ENCODE data around the gene ATP6AP1. TPM values are rescaled to one million over a fixed set of nuclear protein-coding genes. Genes with fewer than 3 reads are reported as not detected.
A peak's percentile ranks its signal among the peaks of the same experiment; 100 is the strongest.

The ATP6AP1 gene
- total RNA-seq, 1 donor from 2014 or later = 54.3 TPM

GRCh38 chrX:154478728-154479622 lies 50.5 kb downstream of the ATP6AP1 start, which contains the start of gene LAGE3:
LAGE3 (minus strand) TSS chrX:154479281; CDS start chrX:154478915, 366 bp downstream.
- Mint-ChIP-seq H3K27ac (peak within 1 kb of the TSS; percentile 91), H3K27me3 (ENCODE audit: insufficient read depth) (no peaks in the 10 kb centered on the region), H3K4me1 (ENCODE audit: low read depth) (peaks cover 23% of the 10 kb centered on the region), H3K4me3 (peak within 1 kb of the TSS; percentile 88), H3K9me3 (no peaks in the 10 kb centered on the region), H3K36me3 (ENCODE audit: low read depth) (peaks cover 10% of the 10 kb centered on the region)
- peak; percentile 93 for DNase-seq (ENCODE audit: low spot score)
- intact Hi-C loops (cut with micrococcal nuclease) = loop anchor here (1.0 to 5.0 kb wide), 9 partner anchors 11 to 552 kb away; partner anchors contain the start of genes ARHGAP4, FAM3A, FAM50A and G6PD

GRCh38 chrX:154481195-154481594 lies 52.7 kb downstream of the ATP6AP1 start:
- no peaks in the 10 kb centered on the region for H3K9me3 Mint-ChIP-seq
- intact Hi-C loops (cut with micrococcal nuclease) = no loop called here

GRCh38 chrX:154481911-154482601 lies 53.6 kb downstream of the ATP6AP1 start:
- Mint-ChIP-seq H3K4me1 (ENCODE audit: low read depth) (peaks cover 17% of the 10 kb centered on the region), H3K9me3 (no peaks in the 10 kb centered on the region), H3K4me3 (peak overlapping the region; percentile 45), H3K27me3 (ENCODE audit: insufficient read depth) (no peaks in the 10 kb centered on the region), H3K36me3 (ENCODE audit: low read depth) (peaks cover 6% of the 10 kb centered on the region), H3K27ac (peak overlapping the region; percentile 72)
- intact Hi-C loops (cut with micrococcal nuclease) = no loop called here
- no peak for DNase-seq (ENCODE audit: low spot score)

More at GRCh38 chrX:154481195-154481594, 52.7 kb downstream of the ATP6AP1 start:
- no peak for DNase-seq (ENCODE audit: low spot score)
- H3K27me3 Mint-ChIP-seq (ENCODE audit: insufficient read depth) = no peaks in the 10 kb centered on the region
- peaks cover 6% of the 10 kb centered on the region for H3K36me3 Mint-ChIP-seq (ENCODE audit: low read depth)
- H3K4me1 Mint-ChIP-seq (ENCODE audit: low read depth) = peaks cover 17% of the 10 kb centered on the region
- H3K4me3 Mint-ChIP-seq = no peak overlapping the region
- H3K27ac Mint-ChIP-seq = no peak overlapping the region

- no peak for DNase-seq (ENCODE audit: low spot score)
- Mint-ChIP-seq H3K4me3 (no peak overlapping the region), H3K36me3 (ENCODE audit: low read depth) (peaks cover 7% of the 10 kb centered on the region), H3K27ac (no peak overlapping the region), H3K9me3 (no peaks in the 10 kb centered on the region), H3K27me3 (ENCODE audit: insufficient read depth) (no peaks in the 10 kb centered on the region), H3K4me1 (ENCODE audit: low read depth) (peaks cover 11% of the 10 kb centered on the region)
- intact Hi-C loops (cut with micrococcal nuclease) = no loop called here
Measured at GRCh38 chrX:154482786-154483185, 54.3 kb downstream of the ATP6AP1 start.

- H3K4me1 Mint-ChIP-seq (ENCODE audit: low read depth) = peaks cover 11% of the 10 kb centered on the region
- H3K27ac Mint-ChIP-seq = no peak overlapping the region
- no peaks in the 10 kb centered on the region for H3K9me3 Mint-ChIP-seq
- intact Hi-C loops (cut with micrococcal nuclease) = no loop called here
- peaks cover 11% of the 10 kb centered on the region for H3K36me3 Mint-ChIP-seq (ENCODE audit: low read depth)
- H3K4me3 Mint-ChIP-seq = peak overlapping the region; percentile 7
- DNase-seq (ENCODE audit: low spot score) = no peak
- no peaks in the 10 kb centered on the region for H3K27me3 Mint-ChIP-seq (ENCODE audit: insufficient read depth)
Measured at GRCh38 chrX:154483325-154483724, 54.8 kb downstream of the ATP6AP1 start.

GRCh38 chrX:154484255-154485149 lies 56.0 kb downstream of the ATP6AP1 start:
- no peak for DNase-seq (ENCODE audit: low spot score)
- Mint-ChIP-seq H3K36me3 (ENCODE audit: low read depth) (peaks cover 11% of the 10 kb centered on the region), H3K9me3 (no peaks in the 10 kb centered on the region), H3K27ac (no peak overlapping the region), H3K27me3 (ENCODE audit: insufficient read depth) (no peaks in the 10 kb centered on the region), H3K4me3 (peak overlapping the region; percentile 74), H3K4me1 (ENCODE audit: low read depth) (peaks cover 13% of the 10 kb centered on the region)
- intact Hi-C loops (cut with micrococcal nuclease) = no loop called here

- Mint-ChIP-seq H3K9me3 (no peaks in the 10 kb centered on the region), H3K27ac (peak overlapping the region; percentile 44), H3K4me1 (ENCODE audit: low read depth) (peaks cover 14% of the 10 kb centered on the region), H3K4me3 (peak overlapping the region; percentile 74), H3K36me3 (ENCODE audit: low read depth) (peaks cover 11% of the 10 kb centered on the region), H3K27me3 (ENCODE audit: insufficient read depth) (no peaks in the 10 kb centered on the region)
- intact Hi-C loops (cut with micrococcal nuclease) = no loop called here
- no peak for DNase-seq (ENCODE audit: low spot score)
Measured at GRCh38 chrX:154485150-154486051, 56.9 kb downstream of the ATP6AP1 start.

GRCh38 chrX:154486052-154486395 lies 57.5 kb downstream of the ATP6AP1 start:
- intact Hi-C loops (cut with micrococcal nuclease) = no loop called here
- Mint-ChIP-seq H3K36me3 (ENCODE audit: low read depth) (peaks cover 11% of the 10 kb centered on the region), H3K9me3 (no peaks in the 10 kb centered on the region), H3K27ac (no peak overlapping the region), H3K4me3 (no peak overlapping the region), H3K4me1 (ENCODE audit: low read depth) (peaks cover 14% of the 10 kb centered on the region), H3K27me3 (ENCODE audit: insufficient read depth) (no peaks in the 10 kb centered on the region)
- DNase-seq (ENCODE audit: low spot score) = peak; percentile 28

Other genes starting within 250 kb of the ATP6AP1 start
- not detected in 2 replicates for gene OPN1MW, start 246.1 kb upstream of the ATP6AP1 start, total RNA-seq
- gene OPN1MW2, start 208.9 kb upstream of the ATP6AP1 start, total RNA-seq = not detected in 2 replicates
- gene OPN1MW3, start 171.1 kb upstream of the ATP6AP1 start, total RNA-seq = not detected in 2 replicates
- not detected in 2 replicates for gene TEX28, start 133.6 kb upstream of the ATP6AP1 start, total RNA-seq
- gene TKTL1, start 132.9 kb upstream of the ATP6AP1 start, total RNA-seq = 0.12 and 0.34 TPM in 2 replicates
- gene FLNA, start 54.0 kb upstream of the ATP6AP1 start, total RNA-seq = 854 and 873 TPM in 2 replicates
- 83.3 and 85.5 TPM in 2 replicates for gene EMD, start 49.4 kb upstream of the ATP6AP1 start, total RNA-seq
- gene RPL10, start 30.3 kb upstream of the ATP6AP1 start, total RNA-seq = 2,208 and 2,261 TPM in 2 replicates
- 12.4 and 14.5 TPM in 2 replicates for gene DNASE1L1, start 19.4 kb upstream of the ATP6AP1 start, total RNA-seq
- 65.2 and 69.2 TPM in 2 replicates for gene TAFAZZIN, start 17.1 kb upstream of the ATP6AP1 start, total RNA-seq
- gene GDI1, start 8.5 kb downstream of the ATP6AP1 start, total RNA-seq = 110 and 113 TPM in 2 replicates
- 84.9 and 95.4 TPM in 2 replicates for gene FAM50A, start 15.5 kb downstream of the ATP6AP1 start, total RNA-seq
- 45.4 and 61.1 TPM in 2 replicates for gene PLXNA3, start 29.6 kb downstream of the ATP6AP1 start, total RNA-seq
- gene LAGE3, start 50.6 kb downstream of the ATP6AP1 start, total RNA-seq = 60.3 and 63.2 TPM in 2 replicates
- 59.2 and 63.5 TPM in 2 replicates for gene UBL4A, start 57.9 kb downstream of the ATP6AP1 start, total RNA-seq
- gene SLC10A3, start 62.0 kb downstream of the ATP6AP1 start, total RNA-seq = 19.9 and 23.1 TPM in 2 replicates
- 35.9 and 40.1 TPM in 2 replicates for gene FAM3A, start 87.6 kb downstream of the ATP6AP1 start, total RNA-seq
- gene G6PD, start 118.2 kb downstream of the ATP6AP1 start, total RNA-seq = 72.4 and 74.8 TPM in 2 replicates
- gene IKBKG, start 118.9 kb downstream of the ATP6AP1 start, total RNA-seq = 40.7 and 41.2 TPM in 2 replicates
- not detected in 2 replicates for gene CTAG1A, start 156.5 kb downstream of the ATP6AP1 start, total RNA-seq
- not detected in 2 replicates for gene CTAG1B, start 190.6 kb downstream of the ATP6AP1 start, total RNA-seq
- not detected in 2 replicates for gene CTAG2, start 224.9 kb downstream of the ATP6AP1 start, total RNA-seq

Measured in activated T-helper 1 cell treated with anti-CD3 and anti-CD28 coated beads, Interleukin-12 subunit alpha, Interleukin-12 subunit beta, Interleukin-2, Interleukin-4 antibody, amounts not matched to agents 30 ng/mL and 10 ng/mL and 1 ng/mL, durations not matched to agents 14 hours and 24 hours and 36 hours (primary cell).